8988T (cell line): Measurements from ENCODE around the gene NFATC1.
A peak's percentile ranks its signal among the peaks of the same experiment; 100 is the strongest.

Source experiments
- DNase-seq: peaks from one replicate; pipeline ENCODE4 v3.0.0; 2011

NFATC1 gene

GRCh38 chr18:79393181-79393634 lies 2.5 kb upstream of the NFATC1 start:
- DNase-seq = no peak

- DNase-seq = peak; percentile 61
Measured at GRCh38 chr18:79393635-79394533, 1.8 kb upstream of the NFATC1 start.

GRCh38 chr18:79394534-79395307 lies 1.0 kb upstream of the NFATC1 start:
- DNase-seq = no peak

- no peak for DNase-seq
Measured at GRCh38 chr18:79395308-79395640, 456 bp upstream of the NFATC1 start.

GRCh38 chr18:79396431-79397246 lies 909 bp downstream of the NFATC1 start:
- DNase-seq = peak; percentile 67

GRCh38 chr18:79397247-79397829 lies 1.6 kb downstream of the NFATC1 start:
- no peak for DNase-seq

- no peak for DNase-seq
Measured at GRCh38 chr18:79397830-79398761, 2.4 kb downstream of the NFATC1 start.

GRCh38 chr18:79399275-79400081 lies 3.7 kb downstream of the NFATC1 start:
- no peak for DNase-seq

- peak; percentile 50 for DNase-seq
Measured at GRCh38 chr18:79400091-79400590, 4.4 kb downstream of the NFATC1 start.

- no peak for DNase-seq
Measured at GRCh38 chr18:79400591-79401381, 5.1 kb downstream of the NFATC1 start.

- DNase-seq = no peak
Measured at GRCh38 chr18:79401494-79402208, 5.9 kb downstream of the NFATC1 start.

GRCh38 chr18:79402209-79402576 lies 6.5 kb downstream of the NFATC1 start:
- no peak for DNase-seq

- no peak for DNase-seq
Measured at GRCh38 chr18:79402977-79403722, 7.4 kb downstream of the NFATC1 start.

- DNase-seq = no peak
Measured at GRCh38 chr18:79403723-79404566, 8.2 kb downstream of the NFATC1 start.

GRCh38 chr18:79404567-79404910 lies 8.8 kb downstream of the NFATC1 start:
- no peak for DNase-seq

- no peak for DNase-seq
Measured at GRCh38 chr18:79405019-79405780, 9.5 kb downstream of the NFATC1 start.
